NCI-H187 treated with DMSO at 0.1 percent for 48 hours (cell line): ENCODE results near the gene CARD16.
"Not testable (repeated sequence)": the region's sequence is repeated elsewhere in the genome, so short reads cannot be mapped to it uniquely, and the experiment has no call there.

Experiments used
- DNase-seq: peaks from one replicate; lab custom pipeline; 2025; lab: John Stamatoyannopoulos, UW

Gene CARD16

GRCh38 chr11:105049481-105049880 lies 4.3 kb upstream of the CARD16 start:
- no peak for DNase-seq

- no peak for DNase-seq
Measured at GRCh38 chr11:105046898-105047579, 1.9 kb upstream of the CARD16 start.

- DNase-seq, result no peak
Measured at GRCh38 chr11:105045676-105046296, 651 bp upstream of the CARD16 start.

GRCh38 chr11:105042178-105042577 lies 3.0 kb downstream of the CARD16 start:
- DNase-seq, result no peak

- no peak for DNase-seq
Measured at GRCh38 chr11:105040703-105041102, 4.4 kb downstream of the CARD16 start.

GRCh38 chr11:105034813-105035620 lies 10.1 kb downstream of the CARD16 start, which contains the start of gene CASP1:
Gene CASP1, minus strand, starts transcription at chr11:105035144. Its CDS starts 31 bp downstream, at chr11:105035113.
- no peak for DNase-seq

- DNase-seq, result not testable (repeated sequence)
Measured at GRCh38 chr11:105034388-105034787, 10.7 kb downstream of the CARD16 start.

GRCh38 chr11:105033781-105034180 lies 11.4 kb downstream of the CARD16 start:
- no peak for DNase-seq

GRCh38 chr11:105033343-105033742 lies 11.8 kb downstream of the CARD16 start:
- DNase-seq, result no peak

- no peak for DNase-seq
Measured at GRCh38 chr11:105032495-105032894, 12.6 kb downstream of the CARD16 start.

- no peak for DNase-seq
Measured at GRCh38 chr11:105027678-105028077, 17.5 kb downstream of the CARD16 start.

- no peak for DNase-seq
Measured at GRCh38 chr11:105024394-105024793, 20.7 kb downstream of the CARD16 start.

GRCh38 chr11:105023003-105023402 lies 22.1 kb downstream of the CARD16 start, which contains the start of gene CASP5:
Gene CASP5, minus strand, starts transcription at chr11:105023168. Its CDS starts 32 bp downstream, at chr11:105023136.
- no peak for DNase-seq

GRCh38 chr11:105022527-105022926 lies 22.6 kb downstream of the CARD16 start:
- no peak for DNase-seq

GRCh38 chr11:105007463-105007862 lies 37.7 kb downstream of the CARD16 start:
- DNase-seq, result no peak

GRCh38 chr11:105005451-105005845 lies 39.7 kb downstream of the CARD16 start:
- DNase-seq, result no peak

- no peak for DNase-seq
Measured at GRCh38 chr11:105004021-105004420, 41.1 kb downstream of the CARD16 start.

- no peak for DNase-seq
Measured at GRCh38 chr11:105003151-105003550, 42.0 kb downstream of the CARD16 start.

- DNase-seq, result no peak
Measured at GRCh38 chr11:105000797-105001196, 44.3 kb downstream of the CARD16 start.

GRCh38 chr11:105000167-105000566 lies 45.0 kb downstream of the CARD16 start:
- no peak for DNase-seq

- no peak for DNase-seq
Measured at GRCh38 chr11:104999721-105000120, 45.4 kb downstream of the CARD16 start.

- no peak for DNase-seq
Measured at GRCh38 chr11:104997288-104997687, 47.8 kb downstream of the CARD16 start.

GRCh38 chr11:104995001-104995408 lies 50.1 kb downstream of the CARD16 start:
- DNase-seq, result peak; percentile 84
